Chondrocyte (in vitro differentiated cells): ENCODE results near the gene SPA17. TPM values are rescaled to one million over a fixed set of nuclear protein-coding genes. Genes with fewer than 3 reads are reported as not detected.

Source experiments
- DNase-seq: peaks from one replicate; pipeline ENCODE4 v3.0.0; 2021; ENCODE audit warnings: mixed read lengths, low spot score
- H3K27ac Mint-ChIP-seq: one replicate; pipeline ENCODE4 v1.8.0; 2021; ENCODE audit warnings: mild to moderate bottlenecking, moderate library complexity, mixed read lengths; ENCODE audit not compliant: unreplicated experiment
- H3K27me3 Mint-ChIP-seq: 2 replicates; pipeline ENCODE4 v1.8.0; 2021; ENCODE audit warnings: low read depth, mixed read lengths
- H3K36me3 Mint-ChIP-seq: 2 replicates; pipeline ENCODE4 v1.8.0; 2021; ENCODE audit warnings: low read depth, mixed read lengths
- H3K4me1 Mint-ChIP-seq: 2 replicates; pipeline ENCODE4 v1.8.0; 2021; ENCODE audit warnings: low read depth, mild to moderate bottlenecking, mixed read lengths
- H3K4me3 Mint-ChIP-seq: one replicate; pipeline ENCODE4 v1.8.0; 2021; ENCODE audit warnings: mild to moderate bottlenecking, moderate library complexity, mixed read lengths; ENCODE audit not compliant: unreplicated experiment
- H3K9me3 Mint-ChIP-seq: 2 replicates; pipeline ENCODE4 v1.8.0; 2021; ENCODE audit warnings: low read depth, mixed read lengths
- total RNA-seq: library from RNA; stranded (reverse); gene quantifications from 3 replicates; pipeline ENCODE4 v1.2.1, GENCODE V29; 2021
- TF ChIP-seq, protein P1 (sequence below): fragments of 200-600 bp; sonication (generic); IDR thresholded peaks from 2 replicates; pipeline ENCODE4 v1.5.0; 2021; ENCODE audit warnings: antibody characterized with exemption, mild to moderate bottlenecking, moderate library complexity

The SPA17 gene
- total RNA-seq, 1 donor from 2014 or later = 1.7 TPM

DNA sequence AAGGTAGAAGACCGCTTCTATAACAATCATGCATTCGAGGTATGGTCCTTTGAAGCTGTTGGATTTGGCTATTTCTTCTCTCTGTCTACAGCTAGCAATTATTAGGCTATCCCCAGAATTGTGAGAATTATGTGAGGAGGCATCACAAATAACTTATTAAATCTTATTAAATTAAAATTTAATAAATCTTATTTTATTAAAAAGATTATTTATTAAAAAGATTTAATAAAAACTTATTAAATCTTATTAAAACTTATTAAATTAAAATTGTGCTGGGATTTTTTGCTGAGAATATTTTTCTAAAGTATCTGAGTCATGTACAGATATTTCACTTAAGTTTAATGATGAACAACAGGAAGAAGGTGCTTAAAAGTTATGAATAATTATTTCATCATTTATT is 7.7 kb downstream of the SPA17 start:
- Mint-ChIP-seq H3K36me3 (peaks cover 8% of the 10 kb centered on the region), H3K27ac (no peak overlapping the region), H3K27me3 (no peaks in the 10 kb centered on the region), H3K9me3 (peaks cover 25% of the 10 kb centered on the region), H3K4me3 (no peak overlapping the region), H3K4me1 (peaks cover 3% of the 10 kb centered on the region)
- TF ChIP-seq, protein P1, sequence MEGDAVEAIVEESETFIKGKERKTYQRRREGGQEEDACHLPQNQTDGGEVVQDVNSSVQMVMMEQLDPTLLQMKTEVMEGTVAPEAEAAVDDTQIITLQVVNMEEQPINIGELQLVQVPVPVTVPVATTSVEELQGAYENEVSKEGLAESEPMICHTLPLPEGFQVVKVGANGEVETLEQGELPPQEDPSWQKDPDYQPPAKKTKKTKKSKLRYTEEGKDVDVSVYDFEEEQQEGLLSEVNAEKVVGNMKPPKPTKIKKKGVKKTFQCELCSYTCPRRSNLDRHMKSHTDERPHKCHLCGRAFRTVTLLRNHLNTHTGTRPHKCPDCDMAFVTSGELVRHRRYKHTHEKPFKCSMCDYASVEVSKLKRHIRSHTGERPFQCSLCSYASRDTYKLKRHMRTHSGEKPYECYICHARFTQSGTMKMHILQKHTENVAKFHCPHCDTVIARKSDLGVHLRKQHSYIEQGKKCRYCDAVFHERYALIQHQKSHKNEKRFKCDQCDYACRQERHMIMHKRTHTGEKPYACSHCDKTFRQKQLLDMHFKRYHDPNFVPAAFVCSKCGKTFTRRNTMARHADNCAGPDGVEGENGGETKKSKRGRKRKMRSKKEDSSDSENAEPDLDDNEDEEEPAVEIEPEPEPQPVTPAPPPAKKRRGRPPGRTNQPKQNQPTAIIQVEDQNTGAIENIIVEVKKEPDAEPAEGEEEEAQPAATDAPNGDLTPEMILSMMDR = no peak
- no peak for DNase-seq

DNA sequence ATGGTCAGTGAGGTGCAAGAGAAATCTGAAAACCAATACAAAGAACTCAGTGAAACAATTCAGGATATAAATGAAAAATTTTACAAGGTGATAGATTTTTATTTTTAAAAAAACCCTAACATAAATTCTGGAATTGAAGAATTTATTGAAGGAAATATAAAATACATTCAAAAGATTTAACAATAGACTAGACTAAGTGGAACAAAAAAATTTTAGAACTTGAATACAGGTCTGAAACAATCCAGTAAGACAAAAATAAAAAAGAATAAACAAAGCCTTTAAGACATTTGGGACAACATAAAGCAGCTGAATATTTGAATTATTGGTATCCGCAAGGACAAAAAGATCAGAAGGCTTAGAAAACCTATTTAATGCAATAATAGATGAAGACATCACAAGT is 8.7 kb downstream of the SPA17 start:
- no peak overlapping the region for H3K27ac Mint-ChIP-seq
- peaks cover 8% of the 10 kb centered on the region for H3K36me3 Mint-ChIP-seq
- TF ChIP-seq, protein P1 = no peak
- no peaks in the 10 kb centered on the region for H3K27me3 Mint-ChIP-seq
- DNase-seq = no peak
- no peaks in the 10 kb centered on the region for H3K4me1 Mint-ChIP-seq
- H3K4me3 Mint-ChIP-seq = no peak overlapping the region
- peaks cover 35% of the 10 kb centered on the region for H3K9me3 Mint-ChIP-seq

DNA sequence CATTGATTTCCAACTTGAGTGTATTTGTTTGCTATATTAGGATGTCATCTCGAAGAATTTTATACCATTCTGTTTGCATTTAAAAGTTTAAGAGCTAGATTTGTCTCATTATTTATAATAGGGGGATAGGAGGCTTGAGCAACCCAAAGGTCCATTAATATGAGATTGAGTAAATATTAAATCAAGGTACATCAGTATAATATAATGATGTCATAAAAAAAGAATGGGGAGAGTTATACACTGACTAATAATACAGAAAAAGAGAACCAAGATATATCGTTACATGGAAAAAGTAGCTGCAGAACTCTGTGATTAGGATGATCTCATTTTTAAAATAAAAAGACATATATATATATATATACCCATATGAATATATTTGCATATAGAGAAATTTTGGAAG is 19.4 kb downstream of the SPA17 start:
- no peak for DNase-seq
- Mint-ChIP-seq H3K9me3 (peaks cover 7% of the 10 kb centered on the region), H3K4me1 (no peaks in the 10 kb centered on the region), H3K4me3 (no peak overlapping the region), H3K27me3 (no peaks in the 10 kb centered on the region), H3K27ac (no peak overlapping the region), H3K36me3 (no peaks in the 10 kb centered on the region)
- TF ChIP-seq, protein P1 = no peak

DNA sequence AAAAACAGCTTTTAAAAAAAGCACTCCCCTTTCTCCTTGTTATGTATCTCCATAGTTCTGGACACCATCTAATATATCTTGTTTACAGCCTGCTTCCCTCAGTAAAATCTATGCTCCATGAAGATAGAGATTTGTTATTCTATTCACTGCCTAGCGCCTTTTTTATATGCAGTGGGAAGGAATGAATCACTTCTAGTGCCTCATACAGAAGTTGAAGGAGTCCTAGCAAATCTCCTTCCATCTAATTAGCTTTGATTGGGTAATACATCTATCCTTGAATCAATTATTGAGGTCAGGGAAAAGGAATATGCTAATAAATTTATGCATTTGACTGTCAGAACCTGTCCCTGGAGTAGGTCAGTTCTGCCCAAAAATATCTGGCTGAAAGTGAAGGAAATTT is 25.8 kb downstream of the SPA17 start:
- peaks cover 20% of the 10 kb centered on the region for H3K27me3 Mint-ChIP-seq

GRCh38 chr11:124700028-124700427 is 26.3 kb downstream of the SPA17 start:
- Mint-ChIP-seq H3K4me1 (no peaks in the 10 kb centered on the region), H3K9me3 (peaks cover 3% of the 10 kb centered on the region), H3K4me3 (no peak overlapping the region)

More for the DNA sequence above, 25.8 kb downstream of the SPA17 start:
- no peak for DNase-seq
- no peak overlapping the region for H3K4me3 Mint-ChIP-seq
- TF ChIP-seq, protein P1 = no peak
- H3K4me1 Mint-ChIP-seq = no peaks in the 10 kb centered on the region
- peaks cover 3% of the 10 kb centered on the region for H3K9me3 Mint-ChIP-seq
- no peaks in the 10 kb centered on the region for H3K36me3 Mint-ChIP-seq
- no peak overlapping the region for H3K27ac Mint-ChIP-seq

More at GRCh38 chr11:124700028-124700427, 26.3 kb downstream of the SPA17 start:
- DNase-seq = no peak
- Mint-ChIP-seq H3K36me3 (no peaks in the 10 kb centered on the region), H3K27ac (no peak overlapping the region), H3K27me3 (peaks cover 20% of the 10 kb centered on the region)
- TF ChIP-seq, protein P1 = no peak
